ENCODE results near the gene MCC.

MCC gene

GRCh38 chr5:113127021-113127420 is 361.2 kb downstream of the MCC start:
- TF ChIP-seq CTCF (IDR thresholded peaks at IDR 0.05; ENCODE audit: insufficient read depth, low read length, missing control alignments): no peak
- no peak overlapping the region for H3K4me3 ChIP-seq (ENCODE audit: low read depth, low read length)
- POLR2A ChIA-PET: no interaction called here
- no peak for DNase-seq (ENCODE audit: low read depth, low spot score)
- CTCF ChIA-PET: no interaction called here

GRCh38 chr5:113125371-113125770 is 362.9 kb downstream of the MCC start:
- DNase-seq (ENCODE audit: low read depth, low spot score): no peak
- ChIA-PET POLR2A (no interaction called here), CTCF (no interaction called here)
- no peak overlapping the region for H3K4me3 ChIP-seq (ENCODE audit: low read depth, low read length)
- no peak for TF ChIP-seq CTCF (IDR thresholded peaks at IDR 0.05; ENCODE audit: insufficient read depth, low read length, missing control alignments)

DNA sequence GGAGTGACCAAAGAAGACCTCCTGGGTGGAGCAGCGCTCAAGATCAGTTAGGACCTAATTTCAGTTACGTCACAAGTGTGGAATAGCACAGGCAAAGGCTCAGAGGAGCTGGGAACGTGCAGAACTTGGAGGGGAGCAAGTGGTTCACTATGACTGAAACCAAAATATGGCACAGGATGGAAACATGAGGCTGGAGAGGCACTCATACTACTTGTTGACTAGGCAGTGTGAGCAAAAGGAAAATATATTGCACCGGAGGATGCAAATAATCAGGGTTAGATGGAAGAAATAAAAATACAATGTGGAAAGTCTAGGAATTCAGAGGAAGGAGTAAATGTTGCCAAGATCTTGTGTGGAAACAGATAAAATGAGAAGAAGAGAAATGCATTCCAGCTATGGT is 363.3 kb downstream of the MCC start:
- CTCF ChIA-PET: no interaction called here
- no peak for TF ChIP-seq CTCF (IDR thresholded peaks at IDR 0.05; ENCODE audit: insufficient read depth, low read length, missing control alignments)
- DNase-seq (ENCODE audit: low read depth, low spot score): no peak
- no peak overlapping the region for H3K4me3 ChIP-seq (ENCODE audit: low read depth, low read length)
- POLR2A ChIA-PET: no interaction called here

GRCh38 chr5:113124265-113124664 is 364.0 kb downstream of the MCC start:
- no peak overlapping the region for H3K4me3 ChIP-seq (ENCODE audit: low read depth, low read length)
- ChIA-PET CTCF (interaction anchor here (0.7 kb wide), 1 partner anchor 128 kb away, joined by 4 read pairs; no protein-coding TSS in a partner anchor), POLR2A (no interaction called here)
- no peak for TF ChIP-seq CTCF (IDR thresholded peaks at IDR 0.05; ENCODE audit: insufficient read depth, low read length, missing control alignments)
- DNase-seq (ENCODE audit: low read depth, low spot score): no peak

- DNase-seq (ENCODE audit: low read depth, low spot score): no peak
- TF ChIP-seq CTCF (IDR thresholded peaks at IDR 0.05; ENCODE audit: insufficient read depth, low read length, missing control alignments): no peak
- POLR2A ChIA-PET: no interaction called here
- no peak overlapping the region for H3K4me3 ChIP-seq (ENCODE audit: low read depth, low read length)
- CTCF ChIA-PET: interaction anchor here (0.7 kb wide), 1 partner anchor 127 kb away, joined by 4 read pairs; no protein-coding TSS in a partner anchor
Observed at GRCh38 chr5:113123618-113124017, 364.6 kb downstream of the MCC start.

DNA sequence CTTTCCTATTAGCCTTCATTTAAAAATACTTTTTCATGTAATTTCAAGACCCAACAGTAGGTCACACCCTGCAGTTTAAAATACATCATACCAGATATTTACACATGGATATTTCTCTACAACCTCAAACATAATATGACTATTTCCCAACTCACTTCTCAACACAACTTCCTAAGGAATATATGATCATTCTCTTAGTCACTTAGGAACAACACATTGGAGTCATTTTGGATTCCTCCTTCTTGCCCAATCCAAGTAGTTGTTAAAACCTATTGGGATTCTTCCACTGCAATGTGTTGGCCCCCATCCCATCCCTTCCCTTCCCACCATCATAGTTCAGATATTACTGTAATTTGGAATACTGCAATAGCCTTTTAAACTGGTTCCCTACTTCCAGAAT is 366.2 kb downstream of the MCC start:
- peak; percentile 70 for DNase-seq (ENCODE audit: low read depth, low spot score)
- ChIA-PET POLR2A (no interaction called here), CTCF (interaction anchor here (1.3 kb wide), 1 partner anchor 11 kb away, joined by 5 read pairs; no protein-coding TSS in a partner anchor)

More for the DNA sequence above, 366.2 kb downstream of the MCC start:
- no peak overlapping the region for H3K4me3 ChIP-seq (ENCODE audit: low read depth, low read length)
- TF ChIP-seq CTCF (IDR thresholded peaks at IDR 0.05; ENCODE audit: insufficient read depth, low read length, missing control alignments): no peak
